Calu3 (cell line): ENCODE results near the gene C1QTNF6. TPM values are rescaled to one million over a fixed set of nuclear protein-coding genes. Genes with fewer than 3 reads are reported as not detected.
A peak's percentile ranks its signal among the peaks of the same experiment; 100 is the strongest.

Experiments used
- BruUV-seq: library from RNA; stranded (reverse); fragments of 400-500 nt; replicated peaks from 2 replicates; lab custom pipeline; 2021; lab: Mats Ljungman, UMichigan
- CTCF ChIA-PET: fragments of 300-600 bp; sonication (Branson Sonifier 250); formaldehyde crosslinking; loops from one replicate; lab custom pipeline; 2022; ENCODE audit warnings: antibody characterized with exemption; lab: Charles Lee
- DNase-seq: peaks from one replicate; pipeline ENCODE4 v3.0.0; 2022
- H3K27ac Mint-ChIP-seq: one replicate; pipeline ENCODE4 v1.8.0; 2022; ENCODE audit warnings: mixed read lengths; ENCODE audit not compliant: unreplicated experiment
- H3K27me3 Mint-ChIP-seq: one replicate; pipeline ENCODE4 v1.8.0; 2022; ENCODE audit warnings: mixed read lengths; ENCODE audit not compliant: unreplicated experiment
- H3K36me3 Mint-ChIP-seq: one replicate; pipeline ENCODE4 v1.8.0; 2022; ENCODE audit warnings: mild to moderate bottlenecking, moderate library complexity, mixed read lengths; ENCODE audit not compliant: insufficient read depth, unreplicated experiment
- H3K4me1 Mint-ChIP-seq: one replicate; pipeline ENCODE4 v1.8.0; 2022; ENCODE audit warnings: mild to moderate bottlenecking, low read depth, mixed read lengths; ENCODE audit not compliant: unreplicated experiment
- H3K4me3 Mint-ChIP-seq: one replicate; pipeline ENCODE4 v1.8.0; 2022; ENCODE audit warnings: mild to moderate bottlenecking, low read depth, moderate library complexity, mixed read lengths; ENCODE audit not compliant: unreplicated experiment
- H3K9me3 Mint-ChIP-seq: one replicate; pipeline ENCODE4 v1.8.0; 2022; ENCODE audit warnings: low read depth, mixed read lengths; ENCODE audit not compliant: unreplicated experiment
- CTCF ChIP-seq: fragments of 200-600 bp; IDR thresholded peaks from one replicate; pipeline ENCODE4 v1.8.0; 2022; ENCODE audit warnings: antibody characterized with exemption; ENCODE audit not compliant: unreplicated experiment
- intact Hi-C: fragments of 100-400 bp; cut with micrococcal nuclease; formaldehyde crosslinking; loops from one replicate; pipeline ENCODE4 v1.10.0; 2022; ENCODE audit not compliant: unreplicated experiment
- total RNA-seq: library from RNA; stranded (reverse); gene quantifications from 2 replicates; pipeline ENCODE4 v1.2.3, GENCODE V29; 2022

C1QTNF6 gene
- total RNA-seq, 1 experiment from 2014 or later = 6.2 TPM

GRCh38 chr22:37198258-37199102 is 10.4 kb upstream of the C1QTNF6 start:
- peak; percentile 87 for TF ChIP-seq CTCF
- peak; percentile 93 for DNase-seq
- peaks cover 44% of the 10 kb centered on the region for H3K4me1 Mint-ChIP-seq
- no peaks in the 10 kb centered on the region for H3K9me3 Mint-ChIP-seq
- H3K27me3 Mint-ChIP-seq = no peaks in the 10 kb centered on the region
- intact Hi-C loops = loop anchor here (1.0 to 5.0 kb wide), 2 partner anchors 32 to 121 kb away; no protein-coding TSS in a partner anchor
- BruUV-seq = no TSS peak
- CTCF ChIA-PET = interaction anchor here (0.6 to 2.0 kb wide), 10 partner anchors 9 to 75 kb away, joined by 3 to 12 read pairs (median 6); partner anchors contain the start of gene C1QTNF6
- peaks cover 21% of the 10 kb centered on the region for H3K36me3 Mint-ChIP-seq
- H3K4me3 Mint-ChIP-seq = peak overlapping the region; percentile 85
- peak overlapping the region; percentile 91 for H3K27ac Mint-ChIP-seq

DNA sequence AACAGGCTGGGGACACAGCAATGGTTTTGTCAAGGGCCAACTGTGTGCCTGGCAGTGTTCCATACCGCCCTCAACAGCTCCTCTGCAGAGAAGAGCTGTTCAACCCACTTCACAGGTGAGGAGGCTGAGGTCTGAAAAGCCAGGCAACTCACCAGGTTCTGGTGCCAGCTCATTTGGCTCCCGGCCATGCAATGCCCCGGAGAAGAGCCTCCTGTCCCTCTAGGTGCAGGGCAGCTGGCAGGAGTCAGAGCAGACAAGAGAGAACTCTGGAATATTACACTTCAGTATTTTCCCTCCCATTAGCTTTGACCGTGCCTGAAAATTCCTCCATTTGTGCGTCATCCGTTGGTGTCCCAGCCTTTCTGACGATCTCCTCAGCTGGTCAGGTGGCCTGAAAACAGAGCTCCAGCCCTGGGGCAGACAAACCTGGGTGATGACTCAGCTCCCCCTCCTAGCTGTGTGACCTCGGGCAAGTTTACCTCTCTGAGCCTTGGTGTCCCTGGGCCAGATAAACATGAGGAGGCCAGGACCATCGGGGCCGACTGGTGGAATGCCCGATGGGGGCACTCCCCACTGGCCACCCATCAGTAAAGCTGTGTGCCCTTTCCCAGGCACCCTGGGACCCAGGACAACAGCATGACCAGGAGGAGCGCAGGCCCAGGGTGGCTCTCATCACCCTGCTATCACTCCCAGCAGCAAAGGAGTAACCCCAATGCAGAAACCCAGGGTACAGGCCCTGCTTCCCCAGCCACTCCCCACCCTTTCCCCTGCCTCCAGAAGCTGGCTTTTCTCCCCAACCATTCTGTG is 9.6 kb upstream of the C1QTNF6 start:
- Mint-ChIP-seq H3K4me1 (peaks cover 44% of the 10 kb centered on the region), H3K27ac (peak overlapping the region; percentile 91), H3K27me3 (no peaks in the 10 kb centered on the region), H3K4me3 (peak overlapping the region; percentile 85), H3K36me3 (peaks cover 21% of the 10 kb centered on the region), H3K9me3 (no peaks in the 10 kb centered on the region)
- peak; percentile 86 for DNase-seq
- BruUV-seq = no TSS peak
- TF ChIP-seq CTCF = no peak
- intact Hi-C loops = loop anchor here (1.0 to 5.0 kb wide), 2 partner anchors 31 to 120 kb away; no protein-coding TSS in a partner anchor
- CTCF ChIA-PET = interaction anchor here (0.6 to 2.0 kb wide), 10 partner anchors 9 to 165 kb away, joined by 3 to 9 read pairs (median 6); partner anchors contain the start of gene C1QTNF6

- H3K4me1 Mint-ChIP-seq = peaks cover 44% of the 10 kb centered on the region
- CTCF ChIA-PET = interaction anchor here (0.8 to 2.0 kb wide), 8 partner anchors 8 to 164 kb away, joined by 3 to 9 read pairs (median 6); partner anchors contain the start of gene C1QTNF6
- peak overlapping the region; percentile 91 for H3K27ac Mint-ChIP-seq
- peak overlapping the region; percentile 85 for H3K4me3 Mint-ChIP-seq
- H3K27me3 Mint-ChIP-seq = no peaks in the 10 kb centered on the region
- no peaks in the 10 kb centered on the region for H3K9me3 Mint-ChIP-seq
- TF ChIP-seq CTCF = no peak
- DNase-seq = peak; percentile 64
- BruUV-seq = no TSS peak
- peaks cover 21% of the 10 kb centered on the region for H3K36me3 Mint-ChIP-seq
- intact Hi-C loops = loop anchor here (5.0 kb wide), 1 partner anchor 119 kb away; no protein-coding TSS in a partner anchor
Observed at GRCh38 chr22:37196539-37197450, 8.7 kb upstream of the C1QTNF6 start.
